ENCODE measurements around the gene ANKRD55.

ANKRD55 gene

GRCh38 chr5:56233230-56233629 lies at the start of gene ANKRD55:
ANKRD55 (minus strand) TSS chr5:56233330; CDS start chr5:56232913, 417 bp downstream.
- Histone ChIP-seq H3K36me3 (ENCODE audit: control insufficient read depth in 2 of 2, insufficient read depth in 1 of 2, low read length in 2 of 2) (no peaks in the 10 kb centered on the region), H3K9me3 (ENCODE audit: control insufficient read depth, insufficient read depth, low read depth, low read length) (no peaks in the 10 kb centered on the region), H3K27ac (ENCODE audit: extremely low read depth, low read depth, low read length) (no peak within 1 kb of the TSS), H3K4me3 (ENCODE audit: low read depth, low read length) (no peak within 1 kb of the TSS), H3K4me1 (ENCODE audit: control insufficient read depth, insufficient read depth, low read length) (no peaks in the 10 kb centered on the region)
- TF ChIP-seq REPIN1 (tag by site-specific recombination; IDR thresholded peaks at IDR 0.05; ENCODE audit: low read depth) (no peak), ZNF354C (tag by site-specific recombination; IDR thresholded peaks at IDR 0.05; ENCODE audit: borderline replicate concordance, low read depth) (no peak), ZNF394 (tag by site-specific recombination; IDR thresholded peaks at IDR 0.05; ENCODE audit: borderline replicate concordance) (no peak), ZNF341 (tag by site-specific recombination; IDR thresholded peaks at IDR 0.05; ENCODE audit: low read depth) (no peak), ZNF2 (tag by site-specific recombination; IDR thresholded peaks at IDR 0.05) (no peak), ZNF433 (tag by site-specific recombination; IDR thresholded peaks at IDR 0.05; ENCODE audit: low read depth) (no peak), ZNF596 (tag by site-specific recombination; IDR thresholded peaks at IDR 0.05) (no peak), ZNF488 (tag by site-specific recombination; IDR thresholded peaks at IDR 0.05) (no peak), ZNF221 (tag by site-specific recombination; IDR thresholded peaks at IDR 0.05; ENCODE audit: borderline replicate concordance) (no peak), SALL2 (tag by site-specific recombination; IDR thresholded peaks at IDR 0.05; ENCODE audit: borderline replicate concordance) (no peak), ZFP41 (tag by site-specific recombination; IDR thresholded peaks at IDR 0.05; ENCODE audit: borderline replicate concordance) (no peak), ZNF184 (tag by site-specific recombination; IDR thresholded peaks at IDR 0.05) (no peak), ZNF26 (tag by site-specific recombination; IDR thresholded peaks at IDR 0.05) (no peak), ZNF585B (tag by site-specific recombination; IDR thresholded peaks at IDR 0.05) (no peak), ZNF280C (tag by site-specific recombination; IDR thresholded peaks at IDR 0.05) (no peak), ZNF24 (tag by site-specific recombination; IDR thresholded peaks at IDR 0.05) (no peak), ZNF530 (tag by site-specific recombination; IDR thresholded peaks at IDR 0.05; ENCODE audit: low read depth) (no peak)
- TF ChIP-seq, protein P1, sequence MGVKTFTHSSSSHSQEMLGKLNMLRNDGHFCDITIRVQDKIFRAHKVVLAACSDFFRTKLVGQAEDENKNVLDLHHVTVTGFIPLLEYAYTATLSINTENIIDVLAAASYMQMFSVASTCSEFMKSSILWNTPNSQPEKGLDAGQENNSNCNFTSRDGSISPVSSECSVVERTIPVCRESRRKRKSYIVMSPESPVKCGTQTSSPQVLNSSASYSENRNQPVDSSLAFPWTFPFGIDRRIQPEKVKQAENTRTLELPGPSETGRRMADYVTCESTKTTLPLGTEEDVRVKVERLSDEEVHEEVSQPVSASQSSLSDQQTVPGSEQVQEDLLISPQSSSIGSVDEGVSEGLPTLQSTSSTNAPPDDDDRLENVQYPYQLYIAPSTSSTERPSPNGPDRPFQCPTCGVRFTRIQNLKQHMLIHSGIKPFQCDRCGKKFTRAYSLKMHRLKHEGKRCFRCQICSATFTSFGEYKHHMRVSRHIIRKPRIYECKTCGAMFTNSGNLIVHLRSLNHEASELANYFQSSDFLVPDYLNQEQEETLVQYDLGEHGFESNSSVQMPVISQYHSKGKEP (tag by site-specific recombination; IDR thresholded peaks at IDR 0.05): no peak
- POLR2A ChIA-PET: no interaction called here
- CTCF ChIA-PET: no interaction called here

DNA sequence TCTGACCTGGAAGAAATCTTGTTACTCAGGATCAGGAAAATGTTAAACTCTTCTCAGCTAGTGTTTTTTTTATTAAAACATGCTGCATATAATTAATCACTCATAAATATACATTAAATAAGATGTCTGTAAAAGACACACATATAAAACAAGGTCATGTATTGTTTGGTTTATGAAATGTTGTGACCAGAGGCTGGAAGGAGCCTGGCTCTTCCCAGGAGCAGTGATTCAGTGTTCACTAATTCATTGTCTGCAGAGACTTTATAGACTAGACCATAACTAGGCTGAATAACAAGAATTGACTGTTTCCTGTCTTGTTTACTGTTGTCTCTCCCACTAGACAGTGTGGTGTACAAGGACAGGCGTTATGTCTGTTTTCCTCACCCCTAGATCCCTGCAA lies 49.1 kb upstream of the ANKRD55 start:
- POLR2A ChIA-PET: no interaction called here
- no peaks in the 10 kb centered on the region for H3K9me3 ChIP-seq (ENCODE audit: control insufficient read depth, insufficient read depth, low read depth, low read length)
- H3K4me1 ChIP-seq (ENCODE audit: control insufficient read depth, insufficient read depth, low read length): no peaks in the 10 kb centered on the region
- H3K36me3 ChIP-seq (ENCODE audit: control insufficient read depth in 2 of 2, insufficient read depth in 1 of 2, low read length in 2 of 2): no peaks in the 10 kb centered on the region
- CTCF ChIA-PET: interaction anchor here (1.9 kb wide), 1 partner anchor 12 kb away, joined by 15 read pairs; no protein-coding TSS in a partner anchor
- no peak overlapping the region for H3K4me3 ChIP-seq (ENCODE audit: low read depth, low read length)
- H3K27ac ChIP-seq (ENCODE audit: extremely low read depth, low read depth, low read length): no peak overlapping the region
- no peak for TF ChIP-seq OSR2 (tag by site-specific recombination; IDR thresholded peaks at IDR 0.05)
- TF ChIP-seq HOXA7 (CRISPR knock-in tag; IDR thresholded peaks at IDR 0.05; ENCODE audit: borderline replicate concordance): no peak
- no peak for TF ChIP-seq ZNF2 (tag by site-specific recombination; IDR thresholded peaks at IDR 0.05)
- no peak for TF ChIP-seq PATZ1 (tag by site-specific recombination; IDR thresholded peaks at IDR 0.05)
- no peak for TF ChIP-seq MZF1 (tag by site-specific recombination; IDR thresholded peaks at IDR 0.05; ENCODE audit: borderline replicate concordance)
- no peak for TF ChIP-seq ZNF544 (tag by site-specific recombination; IDR thresholded peaks at IDR 0.05)
- TF ChIP-seq ZNF311 (tag by site-specific recombination; IDR thresholded peaks at IDR 0.05; ENCODE audit: borderline replicate concordance): no peak
- TF ChIP-seq ZNF558 (tag by site-specific recombination; IDR thresholded peaks at IDR 0.05): no peak
- TF ChIP-seq, protein P2, sequence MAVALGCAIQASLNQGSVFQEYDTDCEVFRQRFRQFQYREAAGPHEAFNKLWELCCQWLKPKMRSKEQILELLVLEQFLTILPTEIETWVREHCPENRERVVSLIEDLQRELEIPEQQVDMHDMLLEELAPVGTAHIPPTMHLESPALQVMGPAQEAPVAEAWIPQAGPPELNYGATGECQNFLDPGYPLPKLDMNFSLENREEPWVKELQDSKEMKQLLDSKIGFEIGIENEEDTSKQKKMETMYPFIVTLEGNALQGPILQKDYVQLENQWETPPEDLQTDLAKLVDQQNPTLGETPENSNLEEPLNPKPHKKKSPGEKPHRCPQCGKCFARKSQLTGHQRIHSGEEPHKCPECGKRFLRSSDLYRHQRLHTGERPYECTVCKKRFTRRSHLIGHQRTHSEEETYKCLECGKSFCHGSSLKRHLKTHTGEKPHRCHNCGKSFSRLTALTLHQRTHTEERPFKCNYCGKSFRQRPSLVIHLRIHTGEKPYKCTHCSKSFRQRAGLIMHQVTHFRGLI (tag by site-specific recombination; IDR thresholded peaks at IDR 0.05): no peak

Measured in HEK293 (cell line).